HG02759 (cell line): ENCODE measurements around the gene SSUH2.
A peak's percentile ranks its signal among the peaks of the same experiment; 100 is the strongest.
"Not testable (repeated sequence)": the region's sequence is repeated elsewhere in the genome, so short reads cannot be mapped to it uniquely, and the experiment has no call there.

Experiments used
- ATAC-seq: cut with Tn5 transposase; IDR thresholded peaks from one replicate; pipeline ENCODE4 v1.9.1; 2021; ENCODE audit warnings: mild to moderate bottlenecking, moderate library complexity; ENCODE audit not compliant: unreplicated experiment

Gene SSUH2

DNA sequence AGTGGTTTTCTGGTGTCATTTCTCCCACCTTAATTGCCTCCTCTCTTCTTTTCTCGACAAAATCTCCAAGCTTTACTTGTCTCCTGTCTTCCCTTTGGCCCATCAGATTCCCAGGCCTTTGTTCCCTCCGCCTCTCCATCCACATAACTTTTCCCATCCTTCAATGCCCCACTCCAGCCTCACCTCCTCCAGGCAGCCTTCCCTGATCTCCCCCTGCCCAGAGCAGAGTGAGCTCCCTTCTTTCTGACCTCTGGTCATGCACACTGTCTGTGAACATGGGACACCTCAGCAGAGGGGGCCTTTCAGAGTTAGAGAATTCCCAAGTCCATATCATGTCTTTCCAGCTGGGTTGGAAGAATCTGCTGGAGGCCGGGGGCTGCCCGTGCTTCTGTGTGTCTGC is 14.6 kb upstream of the SSUH2 start:
- no peak for ATAC-seq

DNA sequence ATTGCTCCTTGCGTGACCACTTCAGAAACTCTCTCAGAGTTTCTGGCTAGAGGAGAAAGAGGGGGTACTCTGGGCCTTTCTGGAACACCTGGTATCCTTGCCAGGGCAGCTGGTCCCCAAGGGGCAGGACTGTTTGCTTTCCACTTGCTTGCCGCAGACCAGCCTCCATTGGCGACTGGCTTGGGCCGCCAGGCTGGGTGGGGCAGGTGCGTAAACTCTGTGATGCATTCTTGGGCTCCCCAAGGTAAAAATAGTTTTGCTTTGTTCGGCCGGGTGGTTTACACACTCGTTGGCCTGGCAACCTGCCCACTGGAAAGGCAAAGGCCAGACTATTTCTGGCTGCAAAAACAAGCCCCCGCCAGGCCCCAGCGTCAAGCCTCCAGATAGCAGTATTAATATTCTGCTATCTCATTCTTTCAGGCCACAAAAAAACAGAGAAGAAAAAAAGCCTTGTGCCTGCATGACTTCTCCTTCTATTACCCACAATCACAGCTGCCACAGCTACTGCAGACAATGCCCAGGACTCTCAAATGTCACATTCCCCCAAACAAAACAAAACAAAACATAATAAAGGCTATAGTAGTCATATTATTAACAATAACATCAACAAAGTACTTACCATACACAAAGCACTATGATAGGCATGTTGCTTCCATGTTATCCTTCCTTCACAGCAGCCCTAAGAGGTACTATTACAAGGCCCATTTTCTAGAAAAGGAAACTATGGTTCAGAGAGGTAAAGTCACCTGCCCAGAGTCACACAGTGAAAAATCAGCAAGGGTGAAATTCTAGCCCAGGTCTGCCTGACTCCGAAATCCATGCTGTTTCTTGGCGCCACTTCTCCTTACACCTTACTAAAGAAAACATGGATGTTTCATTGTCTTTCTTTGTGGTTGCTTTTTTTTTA is 14.0 kb upstream of the SSUH2 start:
- ATAC-seq: peak; percentile 92

DNA sequence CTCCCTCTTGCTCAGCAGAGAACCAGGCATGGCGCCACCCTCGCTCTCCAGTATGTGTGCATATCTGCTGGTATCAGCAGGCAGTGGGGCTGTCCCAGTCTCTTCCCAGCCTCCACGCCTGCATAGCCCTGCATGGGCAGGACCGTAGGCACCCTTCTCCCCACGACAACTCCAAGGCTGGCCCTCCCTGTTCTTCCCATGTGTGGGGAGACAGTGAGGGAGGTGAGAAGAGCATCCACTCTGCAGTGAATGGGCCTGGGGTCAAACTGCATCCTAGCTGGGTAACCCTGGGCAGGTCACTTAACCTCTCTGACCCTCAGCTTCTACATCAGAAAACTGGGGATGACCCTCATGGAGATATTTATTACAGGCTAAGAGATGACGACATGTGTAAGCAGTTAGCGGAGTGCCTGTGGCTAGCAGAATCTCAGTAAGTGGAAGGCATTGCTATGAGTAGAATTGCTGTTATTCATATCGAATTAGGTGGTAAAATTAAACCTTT is 13.3 kb upstream of the SSUH2 start:
- peak; percentile 47 for ATAC-seq

DNA sequence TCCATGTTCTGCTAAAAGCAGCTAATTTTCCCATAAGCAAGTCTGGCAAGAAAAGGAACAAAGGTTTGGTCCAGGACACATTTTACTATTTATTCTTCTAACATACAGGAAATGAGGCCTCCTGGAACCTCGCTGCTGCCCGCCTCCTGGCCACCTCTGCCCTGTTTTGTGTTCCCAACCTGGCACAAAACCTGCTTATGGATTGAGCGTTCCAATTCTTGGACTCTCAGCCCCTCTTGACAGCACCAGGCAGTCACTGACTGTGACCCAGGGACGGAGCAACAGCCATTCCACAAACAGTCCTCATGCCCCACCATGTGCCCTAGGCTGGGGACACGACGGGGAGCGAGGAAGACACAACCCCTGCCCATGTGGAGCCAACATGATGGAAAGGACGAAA is 11.6 kb upstream of the SSUH2 start:
- ATAC-seq: no peak

DNA sequence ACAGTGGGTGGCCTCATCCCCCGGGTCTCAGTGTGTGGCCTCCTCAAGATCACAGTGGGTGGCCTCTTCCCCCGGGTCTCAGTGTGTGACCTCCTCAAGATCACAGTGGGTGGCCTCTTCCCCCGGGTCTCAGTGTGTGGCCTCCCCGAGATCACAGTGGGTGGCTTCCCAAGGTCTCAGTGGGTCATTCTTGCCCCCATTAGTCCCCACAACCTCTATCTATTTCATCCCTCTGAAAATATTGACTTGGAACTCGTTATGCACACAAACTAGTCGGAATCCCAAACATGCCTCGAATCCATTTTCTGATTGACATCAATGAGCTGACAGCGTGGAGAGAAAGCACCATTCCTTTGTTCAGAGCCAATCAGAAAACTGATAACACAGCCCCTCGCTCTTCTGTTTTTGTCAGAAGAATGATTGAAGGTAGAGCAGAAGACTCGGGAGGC is 10.8 kb upstream of the SSUH2 start:
- no peak for ATAC-seq

DNA sequence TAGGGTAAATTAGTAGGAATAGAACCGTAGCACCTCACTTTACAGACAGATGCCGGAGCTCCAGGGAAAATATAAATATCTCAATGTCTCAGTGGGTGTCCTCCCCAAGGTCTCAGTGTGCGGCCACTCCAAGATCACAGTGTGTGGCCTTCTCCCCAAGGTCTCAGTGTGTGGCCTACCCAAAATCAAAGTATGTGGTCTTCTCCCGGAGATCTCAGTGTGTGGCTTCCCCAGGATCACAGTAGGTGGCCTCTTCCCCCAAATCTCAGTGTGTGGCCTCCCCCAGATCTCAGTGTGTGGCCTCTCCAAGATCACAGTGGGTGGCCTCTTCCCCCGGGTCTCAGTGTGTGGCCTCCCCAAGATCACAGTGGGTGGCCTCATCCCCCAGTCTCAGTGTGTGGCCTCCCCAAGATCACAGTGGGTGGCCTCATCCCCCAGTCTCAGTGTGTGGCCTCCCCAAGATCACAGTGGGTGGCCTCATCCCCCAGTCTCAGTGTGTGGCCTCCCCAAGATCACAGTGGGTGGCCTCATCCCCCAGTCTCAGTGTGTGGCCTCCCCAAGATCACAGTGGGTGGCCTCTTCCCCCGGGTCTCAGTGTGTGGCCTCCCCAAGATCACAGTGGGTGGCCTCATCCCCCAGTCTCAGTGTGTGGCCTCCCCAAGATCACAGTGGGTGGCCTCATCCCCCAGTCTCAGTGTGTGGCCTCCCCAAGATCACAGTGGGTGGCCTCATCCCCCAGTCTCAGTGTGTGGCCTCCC is 10.2 kb upstream of the SSUH2 start:
- ATAC-seq: not testable (repeated sequence)

GRCh38 chr3:8653800-8654408 is 9.3 kb upstream of the SSUH2 start:
- no peak for ATAC-seq

DNA sequence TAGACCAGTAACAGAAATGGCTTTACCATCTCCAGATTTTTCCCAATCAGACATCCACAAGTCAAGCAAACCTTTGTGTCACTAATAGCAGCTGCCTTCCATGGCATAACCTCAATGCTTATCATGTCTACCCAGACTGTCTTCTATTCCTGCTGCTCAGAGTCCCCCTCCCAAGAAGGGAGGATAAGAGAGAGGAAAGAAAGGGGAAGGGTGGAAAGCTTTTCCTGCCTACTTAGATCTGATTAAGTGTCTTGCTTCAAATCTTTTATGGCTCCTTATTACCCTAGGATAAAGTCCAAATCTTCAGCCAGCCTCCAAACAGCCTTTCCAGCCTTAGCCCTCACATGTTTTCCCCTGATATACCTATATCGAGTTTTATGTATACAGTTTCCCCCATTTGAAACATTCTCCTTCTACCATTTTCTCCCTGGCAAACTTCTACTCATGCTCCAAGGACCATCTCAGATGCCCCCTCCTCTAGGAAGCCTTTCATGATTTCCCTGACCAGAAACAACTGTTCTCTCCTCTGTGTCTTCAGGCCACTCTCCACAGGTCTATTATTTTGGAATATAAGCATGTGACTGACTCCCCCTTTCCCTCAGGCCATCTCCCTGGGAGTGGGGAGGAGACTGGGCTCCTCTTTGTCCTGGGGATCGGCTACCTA is 7.9 kb upstream of the SSUH2 start:
- ATAC-seq: no peak

DNA sequence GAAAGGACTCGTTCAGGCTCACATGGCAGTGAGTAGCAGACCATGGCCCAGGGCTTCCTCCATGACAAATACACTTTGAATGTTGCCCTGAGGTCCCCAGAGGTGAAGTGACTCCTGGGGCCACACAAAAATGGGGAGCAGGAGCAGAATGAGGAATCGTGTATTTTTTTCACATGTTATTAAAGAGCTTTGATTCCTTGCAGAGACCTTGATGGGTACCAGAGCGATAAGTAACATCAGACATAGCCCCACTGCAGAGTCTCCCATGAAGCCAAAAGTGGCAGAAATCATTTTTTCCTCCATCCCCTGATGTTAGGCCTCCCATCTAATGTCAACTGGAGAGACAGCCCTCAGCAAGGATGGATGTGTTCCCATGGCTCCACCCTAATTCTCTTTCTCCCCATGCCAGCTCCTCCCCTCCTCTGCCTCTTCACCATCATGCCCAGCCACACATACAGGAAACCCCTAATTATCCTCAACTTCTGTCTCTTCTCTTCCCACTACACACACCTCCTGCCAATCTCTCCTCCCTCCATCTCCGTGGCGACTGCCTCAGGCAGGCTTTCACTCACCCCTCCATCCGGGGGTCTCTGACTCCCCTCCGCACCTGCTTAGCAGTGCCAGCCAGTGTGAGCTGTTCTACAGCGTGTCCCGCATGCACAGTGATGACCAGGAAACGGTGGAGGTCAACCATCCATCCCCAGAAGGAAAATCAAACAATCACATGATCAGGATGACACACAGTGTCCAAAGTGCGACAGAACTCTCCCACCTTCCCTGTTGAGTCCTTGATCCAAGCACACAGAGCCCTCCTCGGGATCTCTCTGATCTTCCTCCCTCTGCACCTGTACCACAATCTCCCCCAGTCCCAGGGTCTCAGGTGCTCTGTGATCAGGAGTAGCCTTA is 7.1 kb upstream of the SSUH2 start:
- no peak for ATAC-seq

GRCh38 chr3:8650583-8651416 is 6.2 kb upstream of the SSUH2 start:
- no peak for ATAC-seq

- no peak for ATAC-seq
These were observed 5.2 kb upstream of the SSUH2 start for GRCh38 chr3:8649757-8650156.

- ATAC-seq: no peak
These were observed 4.5 kb upstream of the SSUH2 start for GRCh38 chr3:8648909-8649741.

DNA sequence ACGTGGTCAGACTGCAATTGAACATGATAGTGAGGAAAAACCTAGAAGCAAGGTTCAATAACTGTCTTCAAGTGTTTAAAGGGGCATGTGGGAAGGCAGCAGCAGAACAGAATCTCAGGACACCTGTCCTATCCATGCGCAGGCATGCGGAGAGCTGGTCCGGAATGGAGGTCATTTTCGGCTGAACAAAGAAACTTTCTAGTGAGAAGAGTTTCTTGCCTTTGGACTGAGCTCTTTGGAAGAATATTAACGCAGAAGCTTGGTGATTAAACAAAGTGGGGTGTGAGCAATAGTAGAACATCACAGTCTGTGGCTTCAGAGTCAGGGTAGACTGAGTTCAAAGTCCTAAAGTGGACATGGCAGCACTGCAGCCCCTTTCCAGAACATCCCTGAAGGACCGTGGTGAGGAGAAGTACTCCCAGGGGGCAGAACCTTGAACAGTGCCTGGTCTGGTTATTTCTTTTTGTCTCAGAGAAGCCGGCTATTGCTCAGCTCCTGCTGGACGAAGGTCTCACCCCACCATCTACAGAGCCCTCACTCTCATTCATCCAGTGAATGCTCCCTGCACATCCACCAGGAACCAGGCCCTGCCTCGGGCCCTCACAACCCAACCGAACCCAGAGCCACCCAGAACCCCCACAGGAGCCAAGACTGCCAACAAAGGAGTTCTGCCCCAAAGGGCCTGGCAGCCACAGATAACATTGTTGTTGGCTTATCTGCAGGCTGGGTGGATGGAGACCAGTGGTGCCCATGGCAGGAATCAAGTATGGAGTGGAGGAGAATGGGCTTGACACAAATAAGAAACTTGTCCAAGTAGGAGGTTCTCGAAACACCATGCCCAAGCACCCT is 2.8 kb upstream of the SSUH2 start:
- ATAC-seq: no peak

GRCh38 chr3:8646313-8646938 is 1.8 kb upstream of the SSUH2 start:
- ATAC-seq: no peak

DNA sequence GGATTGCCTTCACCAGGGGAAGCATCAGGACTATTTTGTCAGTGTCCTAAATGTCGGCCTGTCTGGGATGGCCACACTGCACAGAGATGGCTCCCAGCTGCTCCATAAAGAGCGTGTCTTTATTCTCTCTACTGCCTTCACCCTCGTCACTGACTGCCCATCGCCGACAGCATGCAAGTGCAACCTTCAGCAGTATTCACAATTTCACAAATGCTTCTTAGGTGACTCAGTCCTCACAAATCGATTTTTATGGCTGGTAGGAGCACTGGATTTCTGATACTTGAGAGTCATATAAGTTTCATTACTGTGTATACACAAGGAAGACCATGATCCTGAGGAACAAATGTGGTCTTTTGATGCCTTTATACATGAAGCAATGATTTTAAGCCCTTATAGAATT is 1.1 kb upstream of the SSUH2 start:
- no peak for ATAC-seq

- no peak for ATAC-seq
These were observed 769 bp downstream of the SSUH2 start for GRCh38 chr3:8643693-8644365.
